GM19395 (cell line): ENCODE measurements around the gene PLXNB3.
"Not testable (repeated sequence)": the region's sequence is repeated elsewhere in the genome, so short reads cannot be mapped to it uniquely, and the experiment has no call there.

ENCODE experiments used
- ATAC-seq: cut with Tn5 transposase; IDR thresholded peaks from one replicate; pipeline ENCODE4 v1.9.1; 2021; ENCODE audit warnings: mild to moderate bottlenecking, moderate library complexity; ENCODE audit not compliant: unreplicated experiment

The PLXNB3 gene

DNA sequence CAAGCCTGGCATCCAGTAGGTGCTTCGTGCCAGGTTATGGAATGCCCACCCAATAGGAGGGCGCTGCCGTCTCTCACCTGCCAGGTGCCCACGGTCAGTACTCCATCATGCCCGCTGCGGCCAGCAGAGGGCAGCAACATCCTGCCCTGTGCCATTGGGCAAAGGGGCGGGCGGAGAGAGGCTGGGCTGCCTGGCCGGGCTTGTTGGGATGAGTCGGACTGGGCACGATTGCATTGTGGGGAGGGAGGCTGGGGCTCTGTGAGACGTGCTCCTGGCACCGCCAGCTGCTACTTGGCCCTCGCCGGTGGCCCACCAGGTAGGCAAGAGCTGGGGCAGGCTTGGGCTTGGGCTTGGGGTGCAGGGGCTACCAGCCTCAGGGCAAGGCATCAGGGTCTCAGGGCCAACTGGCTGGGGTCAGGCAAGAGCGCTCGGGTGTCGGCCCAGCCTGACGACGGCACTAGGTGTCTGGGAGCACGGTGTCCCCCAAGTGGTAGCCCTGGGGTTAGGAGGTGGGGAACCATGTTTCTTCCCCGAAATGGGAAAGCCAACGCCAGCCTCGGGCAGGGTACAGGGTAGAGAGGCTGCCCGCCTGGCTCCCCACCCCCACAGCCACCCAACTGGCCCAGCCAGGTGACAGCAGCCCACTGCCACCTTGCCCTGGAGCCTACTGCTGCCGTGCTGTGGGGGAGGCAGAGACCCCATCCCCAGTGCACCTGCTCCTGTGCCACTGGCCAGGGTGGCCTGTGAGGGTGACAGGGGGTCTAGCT is at the start of gene PLXNB3:
PLXNB3 (plus strand) TSS at position 261 of the 767 bp plus-strand sequence. CDS start 1,287 bp downstream, outside the sequence.
- ATAC-seq: peak; percentile 56

- ATAC-seq: no peak
Observed at GRCh38 chrX:153714256-153714655, 49.8 kb upstream of the PLXNB3 start.

DNA sequence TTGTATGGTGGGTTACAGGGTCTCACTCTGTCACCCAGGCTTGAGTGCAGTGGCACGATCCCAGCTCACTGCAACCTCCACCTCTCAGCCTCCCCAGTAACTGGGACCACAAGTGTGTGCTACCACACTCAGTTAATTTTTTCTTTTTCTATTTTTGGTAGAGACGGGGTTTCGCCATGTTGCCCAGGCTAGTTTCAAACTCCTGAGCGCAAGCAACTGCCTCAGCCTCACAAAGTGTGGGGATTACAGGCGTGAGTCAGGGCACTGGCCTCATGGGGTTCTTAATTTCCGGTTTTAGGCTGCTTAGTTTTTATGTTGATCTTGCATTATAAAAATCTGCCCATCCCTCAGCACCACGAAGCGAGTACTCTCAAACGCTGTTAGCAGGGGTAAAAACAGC is 46.6 kb upstream of the PLXNB3 start:
- no peak for ATAC-seq

GRCh38 chrX:153719238-153719637 is 44.8 kb upstream of the PLXNB3 start:
- no peak for ATAC-seq

GRCh38 chrX:153719701-153720100 is 44.3 kb upstream of the PLXNB3 start:
- ATAC-seq: no peak

DNA sequence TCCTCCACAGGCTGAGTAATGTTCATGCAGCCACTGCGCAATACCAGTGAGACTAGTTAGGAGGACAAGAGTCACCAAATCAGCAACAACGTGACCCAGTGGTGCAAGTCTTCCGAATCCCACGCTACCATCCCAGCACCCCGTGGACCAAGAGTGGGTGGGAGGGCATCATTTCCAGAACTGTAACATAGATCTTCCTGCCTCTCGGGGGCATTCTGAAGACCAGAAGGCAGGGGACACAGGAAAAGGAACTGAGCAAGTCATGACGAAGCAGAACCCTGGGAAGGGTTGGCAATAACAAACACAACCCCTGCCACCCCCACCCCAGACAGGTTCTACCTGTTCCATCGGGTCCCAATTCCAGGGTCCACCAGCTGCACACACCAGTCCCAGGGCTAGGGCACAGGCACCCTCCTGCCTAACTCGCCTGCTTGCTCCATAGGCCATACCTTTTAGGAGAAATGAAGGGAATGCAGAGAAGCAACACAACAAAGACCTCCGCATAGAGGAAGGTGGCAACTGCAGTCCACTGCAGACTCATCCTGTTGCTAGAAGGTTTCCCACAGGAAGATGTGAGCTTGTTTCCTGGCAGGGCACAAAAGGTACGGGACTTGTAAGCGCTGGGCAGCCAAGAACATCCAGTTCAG is 41.2 kb upstream of the PLXNB3 start:
- ATAC-seq: no peak

DNA sequence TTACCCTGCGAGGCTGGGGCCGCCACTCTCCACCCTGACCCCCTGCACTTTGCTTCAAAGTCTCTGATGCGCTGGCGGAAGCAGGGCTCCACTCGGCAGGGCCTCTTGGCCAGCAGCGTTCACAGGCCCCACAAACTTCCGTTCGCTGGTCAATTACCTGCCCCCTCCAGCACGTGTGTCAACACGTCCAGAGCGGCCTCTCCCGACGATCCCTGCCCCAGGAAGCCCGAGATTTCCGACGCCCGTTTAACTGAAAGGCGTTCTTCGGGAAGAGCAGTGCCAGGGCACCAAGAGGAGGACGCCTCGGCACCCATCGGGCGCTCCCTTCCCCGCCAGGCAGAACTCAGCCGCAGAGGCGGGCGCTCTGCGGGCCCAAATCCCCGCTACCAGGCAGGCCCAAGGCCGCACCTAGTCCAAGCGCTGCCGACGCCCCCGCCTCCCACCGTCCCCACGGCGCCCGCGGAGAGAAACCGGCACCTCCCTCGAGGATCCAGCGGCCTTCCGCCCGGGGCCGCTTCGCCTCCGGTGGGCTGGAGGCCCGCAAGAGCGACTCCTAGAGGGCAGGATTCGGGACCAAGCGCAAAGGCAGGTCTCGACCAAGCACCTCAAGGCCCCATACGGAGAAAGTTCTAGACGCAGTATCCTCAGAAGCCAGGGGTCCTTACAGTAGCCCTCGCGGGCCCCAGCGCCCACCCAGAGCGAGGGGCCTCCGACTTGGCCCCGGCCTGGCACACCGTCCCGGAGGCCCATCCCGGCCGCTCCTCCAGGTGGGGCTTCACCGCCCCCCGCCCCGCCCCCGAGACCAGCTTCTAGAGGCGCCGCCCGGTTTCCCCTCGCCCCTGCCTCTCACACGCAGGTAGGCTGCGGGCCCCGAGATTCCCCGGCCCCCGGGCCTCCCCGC is 40.4 kb upstream of the PLXNB3 start:
- ATAC-seq: peak; percentile 30

- ATAC-seq: peak; percentile 55
Observed at GRCh38 chrX:153724252-153725038, 39.6 kb upstream of the PLXNB3 start, which contains the start of the genes ABCD1 and BCAP31. ABCD1 (plus strand) TSS chrX:153724856; CDS start chrX:153725267, 411 bp downstream. BCAP31 (minus strand) TSS chrX:153724387; CDS start chrX:153723244, 1,143 bp downstream.

DNA sequence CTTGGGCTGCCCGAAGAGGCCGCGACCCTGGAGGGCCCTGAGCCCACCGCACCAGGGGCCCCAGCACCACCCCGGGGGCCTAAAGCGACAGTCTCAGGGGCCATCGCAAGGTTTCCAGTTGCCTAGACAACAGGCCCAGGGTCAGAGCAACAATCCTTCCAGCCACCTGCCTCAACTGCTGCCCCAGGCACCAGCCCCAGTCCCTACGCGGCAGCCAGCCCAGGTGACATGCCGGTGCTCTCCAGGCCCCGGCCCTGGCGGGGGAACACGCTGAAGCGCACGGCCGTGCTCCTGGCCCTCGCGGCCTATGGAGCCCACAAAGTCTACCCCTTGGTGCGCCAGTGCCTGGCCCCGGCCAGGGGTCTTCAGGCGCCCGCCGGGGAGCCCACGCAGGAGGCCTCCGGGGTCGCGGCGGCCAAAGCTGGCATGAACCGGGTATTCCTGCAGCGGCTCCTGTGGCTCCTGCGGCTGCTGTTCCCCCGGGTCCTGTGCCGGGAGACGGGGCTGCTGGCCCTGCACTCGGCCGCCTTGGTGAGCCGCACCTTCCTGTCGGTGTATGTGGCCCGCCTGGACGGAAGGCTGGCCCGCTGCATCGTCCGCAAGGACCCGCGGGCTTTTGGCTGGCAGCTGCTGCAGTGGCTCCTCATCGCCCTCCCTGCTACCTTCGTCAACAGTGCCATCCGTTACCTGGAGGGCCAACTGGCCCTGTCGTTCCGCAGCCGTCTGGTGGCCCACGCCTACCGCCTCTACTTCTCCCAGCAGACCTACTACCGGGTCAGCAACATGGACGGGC is 38.8 kb upstream of the PLXNB3 start:
- ATAC-seq: peak; percentile 6

DNA sequence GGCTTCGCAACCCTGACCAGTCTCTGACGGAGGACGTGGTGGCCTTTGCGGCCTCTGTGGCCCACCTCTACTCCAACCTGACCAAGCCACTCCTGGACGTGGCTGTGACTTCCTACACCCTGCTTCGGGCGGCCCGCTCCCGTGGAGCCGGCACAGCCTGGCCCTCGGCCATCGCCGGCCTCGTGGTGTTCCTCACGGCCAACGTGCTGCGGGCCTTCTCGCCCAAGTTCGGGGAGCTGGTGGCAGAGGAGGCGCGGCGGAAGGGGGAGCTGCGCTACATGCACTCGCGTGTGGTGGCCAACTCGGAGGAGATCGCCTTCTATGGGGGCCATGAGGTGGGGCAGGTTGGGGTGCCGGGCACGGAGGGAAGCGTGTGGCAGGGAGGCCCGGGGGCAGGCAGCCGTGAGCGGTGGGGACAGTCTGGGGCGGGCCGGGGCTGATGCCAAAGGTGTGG is 38.2 kb upstream of the PLXNB3 start:
- no peak for ATAC-seq

GRCh38 chrX:153726286-153727122 is 37.5 kb upstream of the PLXNB3 start:
- peak; percentile 60 for ATAC-seq

DNA sequence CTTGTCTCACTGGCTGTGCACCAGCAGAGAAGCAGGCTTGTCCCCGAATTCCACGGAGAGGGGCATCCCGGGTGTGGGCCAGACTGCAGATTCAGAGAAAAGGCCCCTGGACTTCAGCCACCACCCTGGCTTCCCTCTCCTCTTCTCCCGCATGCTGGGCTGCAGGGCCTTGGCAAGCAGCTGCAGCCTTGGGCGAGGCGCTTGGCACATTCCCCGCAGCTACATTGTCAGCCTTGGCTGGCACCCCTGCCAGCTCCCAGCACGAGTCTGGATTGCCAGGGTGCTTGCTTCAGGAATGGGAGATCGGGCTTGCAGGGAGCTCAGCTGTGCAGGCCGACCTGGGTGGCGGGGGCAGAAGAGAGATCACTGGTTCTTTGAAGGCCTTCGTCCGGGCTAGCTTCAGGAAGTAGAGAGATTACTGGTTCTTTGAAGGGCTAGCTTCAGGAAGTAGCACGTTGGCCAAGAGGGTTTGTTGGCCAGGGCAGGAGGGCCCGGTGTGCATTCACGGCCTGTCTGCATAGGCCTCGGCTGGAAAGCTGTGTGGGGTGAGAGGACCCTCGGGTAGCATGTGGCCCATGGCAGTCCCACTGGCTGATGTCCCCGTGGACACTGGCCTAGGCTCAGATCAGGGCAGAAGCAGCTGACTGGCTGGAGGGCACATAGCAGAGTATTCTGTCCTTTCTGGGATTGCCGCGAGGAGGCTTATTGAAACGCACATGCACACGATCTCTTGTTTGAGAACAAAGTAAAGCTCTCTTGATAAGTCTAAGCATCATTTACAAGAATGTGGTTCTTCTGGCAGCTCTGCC is 36.7 kb upstream of the PLXNB3 start:
- ATAC-seq: peak; percentile 0

GRCh38 chrX:153728095-153728494 is 36.0 kb upstream of the PLXNB3 start:
- ATAC-seq: no peak

- ATAC-seq: no peak
Observed at GRCh38 chrX:153728951-153729631, 35.0 kb upstream of the PLXNB3 start.

- ATAC-seq: not testable (repeated sequence)
Observed at GRCh38 chrX:153730115-153730514, 33.9 kb upstream of the PLXNB3 start.

DNA sequence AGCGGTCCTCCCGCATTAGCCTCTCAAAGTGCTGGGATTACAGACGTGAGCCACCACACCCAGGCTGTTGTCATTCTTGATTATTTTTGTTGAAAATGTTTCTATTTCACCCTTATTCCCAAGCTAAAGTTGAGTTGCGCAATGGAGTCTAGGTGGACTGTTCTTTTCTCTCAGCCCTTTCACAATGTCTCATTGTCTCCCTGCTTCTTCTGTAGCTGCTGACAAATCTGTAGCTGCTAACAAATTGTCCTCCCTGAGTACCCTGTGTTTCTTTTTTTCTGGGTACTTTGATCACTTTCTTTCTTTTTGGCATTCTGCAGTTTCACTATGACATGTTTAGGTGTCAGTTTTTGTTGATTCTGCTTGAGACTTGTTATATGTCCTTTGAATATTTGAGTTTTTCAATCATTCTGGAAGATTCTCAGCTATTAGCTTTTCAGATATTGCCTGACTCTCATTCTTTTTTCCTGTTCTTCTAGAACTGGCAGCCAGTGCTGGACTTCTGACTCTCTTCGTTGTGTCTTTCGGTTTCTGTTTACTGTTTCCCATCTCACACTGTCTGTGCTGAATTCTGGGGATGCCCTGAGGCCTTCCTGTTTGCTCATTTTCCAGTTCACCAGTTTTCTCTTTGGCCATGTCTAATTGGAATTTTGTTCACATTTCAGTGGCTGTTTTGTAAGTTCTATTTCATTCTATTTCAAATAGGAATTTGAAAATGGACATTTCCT is 32.8 kb upstream of the PLXNB3 start:
- no peak for ATAC-seq

- ATAC-seq: no peak
Observed at GRCh38 chrX:153731845-153732215, 32.2 kb upstream of the PLXNB3 start.
